GM19240 (cell line): Measurements from ENCODE around the gene NTRK2.
"Not testable (repeated sequence)": the region's sequence is repeated elsewhere in the genome, so short reads cannot be mapped to it uniquely, and the experiment has no call there.

Experiments
- DNase-seq: peaks from one replicate; pipeline ENCODE4 v3.0.0; 2011; ENCODE audit warnings: low spot score; ENCODE audit not compliant: insufficient read length

The NTRK2 gene

GRCh38 chr9:84886866-84887265, 217.3 kb downstream of the NTRK2 start:
- no peak for DNase-seq

GRCh38 chr9:84891924-84892323, 222.4 kb downstream of the NTRK2 start:
- no peak for DNase-seq

- no peak for DNase-seq
Measured at GRCh38 chr9:84893419-84894128, 224.0 kb downstream of the NTRK2 start.

GRCh38 chr9:84894859-84895258, 225.3 kb downstream of the NTRK2 start:
- no peak for DNase-seq

- no peak for DNase-seq
Measured at GRCh38 chr9:84897362-84898094, 228.0 kb downstream of the NTRK2 start.

- DNase-seq: no peak
Measured at GRCh38 chr9:84898188-84898587, 228.7 kb downstream of the NTRK2 start.

GRCh38 chr9:84898618-84899017, 229.1 kb downstream of the NTRK2 start:
- not testable (repeated sequence) for DNase-seq

GRCh38 chr9:84899326-84899725, 229.8 kb downstream of the NTRK2 start:
- DNase-seq: no peak

GRCh38 chr9:84900421-84900820, 230.9 kb downstream of the NTRK2 start:
- no peak for DNase-seq

GRCh38 chr9:84903963-84904362, 234.4 kb downstream of the NTRK2 start:
- DNase-seq: no peak

GRCh38 chr9:84916769-84917168, 247.2 kb downstream of the NTRK2 start:
- DNase-seq: no peak

- no peak for DNase-seq
Measured at GRCh38 chr9:84917366-84918070, 248.0 kb downstream of the NTRK2 start.

- DNase-seq: no peak
Measured at GRCh38 chr9:84919440-84919839, 249.9 kb downstream of the NTRK2 start.

GRCh38 chr9:84921175-84921574, 251.6 kb downstream of the NTRK2 start:
- DNase-seq: no peak

GRCh38 chr9:84922051-84922450, 252.5 kb downstream of the NTRK2 start:
- no peak for DNase-seq

- no peak for DNase-seq
Measured at GRCh38 chr9:84924266-84924665, 254.7 kb downstream of the NTRK2 start.

GRCh38 chr9:84925225-84925872, 255.8 kb downstream of the NTRK2 start:
- DNase-seq: no peak

- DNase-seq: no peak
Measured at GRCh38 chr9:84926793-84927192, 257.3 kb downstream of the NTRK2 start.

- no peak for DNase-seq
Measured at GRCh38 chr9:84928419-84928818, 258.9 kb downstream of the NTRK2 start.

GRCh38 chr9:84929068-84929467, 259.5 kb downstream of the NTRK2 start:
- no peak for DNase-seq

GRCh38 chr9:84932915-84933527, 263.5 kb downstream of the NTRK2 start:
- DNase-seq: no peak
